HEK293T (cell line): ENCODE measurements around the gene RBBP5.

Experiments used
- CTCF ChIA-PET: fragments of 350-600 bp; formaldehyde crosslinking; extraction: SDS; loops from one replicate; lab custom pipeline; 2021; ENCODE audit warnings: antibody characterized with exemption, inconsistent platforms; lab: Yijun Ruan, JAX
- POLR2A ChIA-PET: fragments of 350-600 bp; formaldehyde crosslinking; extraction: SDS; loops from one replicate; lab custom pipeline; 2020; ENCODE audit warnings: antibody characterized with exemption, inconsistent platforms; lab: Yijun Ruan, JAX
- DNase-seq: peaks from one replicate; pipeline ENCODE4 v3.0.0; 2012; ENCODE audit warnings: mixed read lengths; ENCODE audit errors: extremely low spot score
- ARNT ChIP-seq: fragments of 450-650 bp; IDR thresholded peaks from 2 replicates; pipeline ENCODE4 v1.6.1; 2017; ENCODE audit warnings: mild to moderate bottlenecking
- BHLHE40 ChIP-seq: fragments of 450-650 bp; IDR thresholded peaks from 2 replicates; pipeline ENCODE4 v1.6.1; 2016; ENCODE audit warnings: mild to moderate bottlenecking, moderate library complexity, borderline replicate concordance
- CTBP1 ChIP-seq: fragments of 450-650 bp; IDR thresholded peaks from 2 replicates; pipeline ENCODE4 v1.6.1; 2016; ENCODE audit warnings: borderline replicate concordance
- ELF4 ChIP-seq: fragments of 450-650 bp; IDR thresholded peaks from 2 replicates; pipeline ENCODE4 v1.6.1; 2017; ENCODE audit warnings: antibody characterized with exemption
- FOXA1 ChIP-seq: fragments of 450-650 bp; IDR thresholded peaks from 2 replicates; pipeline ENCODE4 v1.6.1; 2016; ENCODE audit warnings: mild to moderate bottlenecking
- FOXK2 ChIP-seq: fragments of 450-650 bp; IDR thresholded peaks from 2 replicates; pipeline ENCODE4 v1.6.1; 2016; ENCODE audit warnings: mild to moderate bottlenecking
- FOXM1 ChIP-seq: fragments of 450-650 bp; IDR thresholded peaks from 2 replicates; pipeline ENCODE4 v1.6.1; 2017; ENCODE audit warnings: mild to moderate bottlenecking, borderline replicate concordance
- HDGF ChIP-seq: fragments of 450-650 bp; IDR thresholded peaks from 2 replicates; pipeline ENCODE4 v1.6.1; 2017; ENCODE audit warnings: antibody characterized with exemption, borderline replicate concordance
- L3MBTL2 ChIP-seq: fragments of 450-650 bp; conservative IDR thresholded peaks from 2 replicates; pipeline ENCODE4 v1.6.1; 2016; ENCODE audit warnings: mild to moderate bottlenecking
- LEF1 ChIP-seq: fragments of 450-650 bp; IDR thresholded peaks from 2 replicates; pipeline ENCODE4 v1.6.1; 2017; ENCODE audit warnings: mild to moderate bottlenecking, borderline replicate concordance
- NFRKB ChIP-seq: fragments of 450-650 bp; IDR thresholded peaks from 2 replicates; pipeline ENCODE4 v1.6.1; 2016; ENCODE audit warnings: mild to moderate bottlenecking, moderate library complexity
- PKNOX1 ChIP-seq: fragments of 450-650 bp; IDR thresholded peaks from 2 replicates; pipeline ENCODE4 v1.6.1; 2016
- SP1 ChIP-seq: fragments of 450-650 bp; IDR thresholded peaks from 2 replicates; pipeline ENCODE4 v1.6.1; 2017
- SUZ12 ChIP-seq: fragments of 450-650 bp; IDR thresholded peaks from 2 replicates; pipeline ENCODE4 v1.6.1; 2016; ENCODE audit warnings: mild to moderate bottlenecking
- TARDBP ChIP-seq: fragments of 450-650 bp; IDR thresholded peaks from 2 replicates; pipeline ENCODE4 v1.6.1; 2016
- ZNF384 ChIP-seq: fragments of 450-650 bp; IDR thresholded peaks from 2 replicates; pipeline ENCODE4 v1.6.1; 2016

The RBBP5 gene

DNA sequence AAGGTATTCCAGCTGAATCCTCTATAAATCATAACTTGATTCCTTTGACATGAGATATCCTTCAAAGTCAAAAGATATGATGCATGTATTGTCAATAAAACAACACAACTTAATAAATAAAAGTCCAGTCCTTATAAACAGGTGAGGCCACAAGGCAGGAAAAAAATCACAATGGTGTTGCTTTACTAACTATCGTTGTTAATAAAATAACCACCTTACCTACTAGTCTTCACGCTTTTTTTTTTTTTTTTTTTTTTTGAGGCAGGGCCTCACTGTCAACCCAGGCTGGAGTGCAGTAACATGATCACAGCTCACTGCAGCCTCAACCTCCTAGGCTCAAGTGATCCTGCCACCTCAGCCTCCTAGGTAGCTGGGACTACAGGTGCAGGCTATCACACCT, 37.4 kb downstream of the RBBP5 start, which contains the start of gene TMEM81:
Gene TMEM81 (minus strand): TSS at position 101 of the 400 bp plus-strand sequence. CDS start 140 bp downstream, outside the sequence.
- ChIA-PET CTCF (no interaction called here), POLR2A (no interaction called here)
- no peak for DNase-seq
- no peak for TF ChIP-seq FOXM1
- TF ChIP-seq NFRKB, result no peak
- TF ChIP-seq LEF1, result no peak
- TF ChIP-seq ELF4, result no peak
- TF ChIP-seq PKNOX1, result no peak
- TF ChIP-seq SP1, result no peak
- no peak for TF ChIP-seq FOXK2
- no peak for TF ChIP-seq CTBP1
- TF ChIP-seq TARDBP, result no peak
- TF ChIP-seq FOXA1, result no peak
- TF ChIP-seq HDGF, result no peak

- DNase-seq, result no peak
- no peak for TF ChIP-seq SP1
- TF ChIP-seq PKNOX1, result no peak
- TF ChIP-seq SUZ12, result no peak
- TF ChIP-seq LEF1, result no peak
- TF ChIP-seq FOXA1, result no peak
- CTCF ChIA-PET, result interaction anchor here (0.9 to 1.5 kb wide), 2 partner anchors 19 to 21 kb away, joined by 3 to 6 read pairs; no protein-coding TSS in a partner anchor
- POLR2A ChIA-PET, result no interaction called here
Measured at GRCh38 chr1:205082431-205082830, 39.3 kb downstream of the RBBP5 start.

- ChIA-PET POLR2A (no interaction called here), CTCF (interaction anchor here (3.6 kb wide), 1 partner anchor 16 kb away, joined by 24 read pairs; no protein-coding TSS in a partner anchor)
- TF ChIP-seq FOXM1 (no peak), FOXK2 (no peak), ZNF384 (no peak), L3MBTL2 (no peak), CTBP1 (no peak), ARNT (no peak), ELF4 (no peak)
- DNase-seq, result no peak
Measured at GRCh38 chr1:205077934-205078311, 43.9 kb downstream of the RBBP5 start.

DNA sequence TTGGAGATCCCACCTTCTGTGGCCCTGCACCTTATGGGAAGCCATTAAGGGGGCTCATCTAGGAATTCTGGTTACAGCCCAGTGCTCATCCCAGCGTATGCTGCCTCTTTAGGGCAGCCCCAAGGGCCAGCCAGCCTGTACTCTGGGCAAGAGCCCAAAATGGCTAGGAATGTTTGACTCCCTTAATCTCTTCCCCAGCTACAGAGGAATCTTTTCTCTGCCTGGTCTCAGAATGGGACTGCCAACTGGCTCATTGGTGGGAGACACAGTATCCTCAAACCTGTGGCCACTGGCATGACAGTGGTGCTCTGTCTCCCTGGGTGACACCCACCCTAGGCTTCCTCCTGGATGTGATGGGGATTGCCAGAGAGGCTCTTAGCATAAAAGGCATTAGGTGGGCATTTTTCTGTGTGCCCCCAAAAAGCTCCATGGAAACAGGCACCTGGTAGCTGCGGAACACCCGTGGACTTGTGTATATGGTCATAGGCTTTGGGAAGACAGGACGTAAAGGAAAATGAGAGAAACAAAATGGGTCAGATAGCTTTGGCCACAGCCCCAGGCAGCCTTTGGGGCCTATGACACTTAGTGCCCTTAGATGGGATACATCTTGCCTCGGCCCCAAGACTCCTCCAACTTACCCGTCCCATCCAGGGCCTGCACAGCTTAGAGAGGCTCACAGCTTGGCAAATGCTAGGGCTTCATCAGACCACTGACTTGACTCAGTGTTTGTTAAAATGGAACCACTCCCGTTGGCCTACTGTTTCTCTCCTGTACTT, 44.4 kb downstream of the RBBP5 start:
- TF ChIP-seq SUZ12, result no peak
- no peak for TF ChIP-seq PKNOX1
- no peak for TF ChIP-seq FOXA1
- no peak for TF ChIP-seq ARNT
- no peak for TF ChIP-seq ELF4
- TF ChIP-seq HDGF, result no peak
- no peak for TF ChIP-seq FOXK2
- TF ChIP-seq CTBP1, result no peak
- no peak for TF ChIP-seq LEF1
- no peak for TF ChIP-seq FOXM1
- TF ChIP-seq ZNF384, result no peak
- no peak for TF ChIP-seq NFRKB
- TF ChIP-seq TARDBP, result no peak
- no peak for TF ChIP-seq L3MBTL2
- no peak for TF ChIP-seq BHLHE40
- no peak for TF ChIP-seq SP1
- no peak for DNase-seq
- ChIA-PET CTCF (interaction anchor here (3.6 kb wide), 1 partner anchor 16 kb away, joined by 24 read pairs; no protein-coding TSS in a partner anchor), POLR2A (no interaction called here)

DNA sequence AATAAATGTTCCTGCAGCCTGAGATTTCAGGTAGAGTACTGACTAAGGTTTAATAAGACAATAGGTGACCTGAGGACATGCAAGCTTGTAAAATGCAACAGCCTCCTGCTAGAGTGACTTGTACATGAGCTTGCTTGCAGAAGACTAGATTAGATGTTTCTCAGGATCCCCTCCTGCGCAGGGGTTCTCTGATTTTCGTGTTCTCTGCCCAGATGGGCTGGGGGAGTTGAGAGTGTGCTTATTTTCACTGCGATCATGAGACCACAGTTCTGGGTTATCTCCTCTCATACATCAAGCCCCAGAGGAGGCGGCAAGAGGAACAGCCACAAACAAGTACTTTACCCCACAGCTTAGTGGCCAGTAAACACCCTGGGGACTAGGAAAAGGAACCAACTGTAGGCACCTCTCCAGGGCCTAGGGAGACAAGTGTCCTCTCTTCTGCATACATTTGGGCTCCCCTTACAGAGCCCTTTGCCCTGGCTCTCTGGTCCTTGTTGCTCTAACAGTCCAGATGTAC, 45.5 kb downstream of the RBBP5 start:
- TF ChIP-seq ELF4 (no peak), CTBP1 (no peak), SP1 (no peak), FOXM1 (no peak), NFRKB (no peak), BHLHE40 (no peak), ARNT (no peak), PKNOX1 (no peak), FOXA1 (no peak)
- no peak for DNase-seq
- ChIA-PET CTCF (interaction anchor here (0.6 to 3.6 kb wide), 2 partner anchors 15 to 139 kb away, joined by 3 to 24 read pairs; no protein-coding TSS in a partner anchor), POLR2A (no interaction called here)
